IPS-NIHi11 (cell line): Measurements from ENCODE around the gene SHLD1.
A peak's percentile ranks its signal among the peaks of the same experiment; 100 is the strongest.
"Not testable (repeated sequence)": the region's sequence is repeated elsewhere in the genome, so short reads cannot be mapped to it uniquely, and the experiment has no call there.

Source experiments
- DNase-seq: peaks from one replicate; pipeline ENCODE4 v3.0.0; 2012; ENCODE audit warnings: mixed read lengths, low spot score

The SHLD1 gene

GRCh38 chr20:5749952-5750779 is at the start of gene SHLD1:
Gene SHLD1 (plus strand): TSS chr20:5750401. CDS start chr20:5772866, 22,465 bp downstream.
- peak; percentile 82 for DNase-seq

GRCh38 chr20:5702339-5702738 is 47.9 kb upstream of the SHLD1 start:
- not testable (repeated sequence) for DNase-seq

- no peak for DNase-seq
Measured at GRCh38 chr20:5703681-5704101, 46.5 kb upstream of the SHLD1 start.

GRCh38 chr20:5705827-5706226 is 44.4 kb upstream of the SHLD1 start:
- no peak for DNase-seq

- DNase-seq = no peak
Measured at GRCh38 chr20:5706797-5707196, 43.4 kb upstream of the SHLD1 start.

GRCh38 chr20:5710551-5710950 is 39.6 kb upstream of the SHLD1 start:
- DNase-seq = no peak

GRCh38 chr20:5714261-5715041 is 35.8 kb upstream of the SHLD1 start:
- DNase-seq = peak; percentile 35

GRCh38 chr20:5715071-5715841 is 34.9 kb upstream of the SHLD1 start:
- no peak for DNase-seq

- DNase-seq = no peak
Measured at GRCh38 chr20:5716953-5717352, 33.2 kb upstream of the SHLD1 start.

- no peak for DNase-seq
Measured at GRCh38 chr20:5718896-5719595, 31.2 kb upstream of the SHLD1 start.

- DNase-seq = no peak
Measured at GRCh38 chr20:5719861-5720403, 30.3 kb upstream of the SHLD1 start.

- DNase-seq = no peak
Measured at GRCh38 chr20:5720696-5721095, 29.5 kb upstream of the SHLD1 start.

- not testable (repeated sequence) for DNase-seq
Measured at GRCh38 chr20:5721356-5721755, 28.8 kb upstream of the SHLD1 start.

- no peak for DNase-seq
Measured at GRCh38 chr20:5722927-5723326, 27.3 kb upstream of the SHLD1 start.

- not testable (repeated sequence) for DNase-seq
Measured at GRCh38 chr20:5725183-5725463, 25.1 kb upstream of the SHLD1 start.

GRCh38 chr20:5727018-5727515 is 23.1 kb upstream of the SHLD1 start:
- no peak for DNase-seq

- no peak for DNase-seq
Measured at GRCh38 chr20:5729348-5729747, 20.9 kb upstream of the SHLD1 start.

- DNase-seq = no peak
Measured at GRCh38 chr20:5730131-5730530, 20.1 kb upstream of the SHLD1 start.

- no peak for DNase-seq
Measured at GRCh38 chr20:5731753-5732366, 18.3 kb upstream of the SHLD1 start.

GRCh38 chr20:5734602-5735001 is 15.6 kb upstream of the SHLD1 start:
- DNase-seq = no peak
